ENCODE data around the gene HSPBP1.

- no peak for TF ChIP-seq EZH2 (IDR thresholded peaks at IDR 0.05; ENCODE audit: borderline replicate concordance, low read length)
- no peak for TF ChIP-seq CTCF (IDR thresholded peaks at IDR 0.05; ENCODE audit: low read length)
Observed at GRCh38 chr19:55276720-55277430, 3.0 kb downstream of the HSPBP1 start.
